HG03108 (cell line): ENCODE data around the gene MIA.
A peak's percentile ranks its signal among the peaks of the same experiment; 100 is the strongest.
"Not testable (repeated sequence)": the region's sequence is repeated elsewhere in the genome, so short reads cannot be mapped to it uniquely, and the experiment has no call there.

Experiments
- ATAC-seq: cut with Tn5 transposase; IDR thresholded peaks from one replicate; pipeline ENCODE4 v1.9.1; 2021; ENCODE audit warnings: moderate library complexity; ENCODE audit not compliant: unreplicated experiment

Gene MIA

GRCh38 chr19:40750058-40750873 is 25.1 kb upstream of the MIA start, which contains the start of gene ACTMAP:
TSS of gene ACTMAP (minus strand) at chr19:40750477. CDS start at chr19:40749803, 674 bp downstream.
- ATAC-seq: peak; percentile 83

GRCh38 chr19:40750874-40751537 is 24.3 kb upstream of the MIA start, which contains the start of gene SNRPA:
TSS of gene SNRPA (plus strand) at chr19:40751203. CDS start at chr19:40751409, 206 bp downstream.
- peak; percentile 48 for ATAC-seq

- no peak for ATAC-seq
Observed at GRCh38 chr19:40752257-40752781, 23.0 kb upstream of the MIA start.

- no peak for ATAC-seq
Observed at GRCh38 chr19:40754611-40755247, 20.6 kb upstream of the MIA start.

GRCh38 chr19:40755248-40755624 is 20.1 kb upstream of the MIA start:
- no peak for ATAC-seq

- no peak for ATAC-seq
Observed at GRCh38 chr19:40755791-40756190, 19.5 kb upstream of the MIA start.

- no peak for ATAC-seq
Observed at GRCh38 chr19:40756502-40757110, 18.7 kb upstream of the MIA start.

GRCh38 chr19:40758491-40758890 is 16.8 kb upstream of the MIA start:
- no peak for ATAC-seq

- no peak for ATAC-seq
Observed at GRCh38 chr19:40759352-40759751, 16.0 kb upstream of the MIA start.

GRCh38 chr19:40762754-40763470 is 12.4 kb upstream of the MIA start:
- ATAC-seq: no peak

- no peak for ATAC-seq
Observed at GRCh38 chr19:40763526-40763925, 11.8 kb upstream of the MIA start.

GRCh38 chr19:40763963-40764362 is 11.4 kb upstream of the MIA start:
- ATAC-seq: no peak

- not testable (repeated sequence) for ATAC-seq
Observed at GRCh38 chr19:40766385-40766784, 8.9 kb upstream of the MIA start.

- no peak for ATAC-seq
Observed at GRCh38 chr19:40768869-40769268, 6.5 kb upstream of the MIA start.

GRCh38 chr19:40771101-40771862 is 4.0 kb upstream of the MIA start:
- not testable (repeated sequence) for ATAC-seq

- no peak for ATAC-seq
Observed at GRCh38 chr19:40775632-40776022, 306 bp downstream of the MIA start.

GRCh38 chr19:40776364-40776763 is 1.0 kb downstream of the MIA start:
- ATAC-seq: no peak

GRCh38 chr19:40776932-40777644 is 1.8 kb downstream of the MIA start:
- peak; percentile 48 for ATAC-seq

GRCh38 chr19:40777645-40777936 is 2.3 kb downstream of the MIA start:
- no peak for ATAC-seq
